ENCODE measurements around the gene ADAMTSL2. TPM values are rescaled to one million over a fixed set of nuclear protein-coding genes. Genes with fewer than 3 reads are reported as not detected.

Gene ADAMTSL2
- total and polyA plus RNA-seq, 5 experiments from 2014 or later, result 0.03 to 0.66 (median 0.29) TPM; not detected in 1

GRCh38 chr9:133580419-133580738 lies 45.9 kb downstream of the ADAMTSL2 start:
- POLR2A ChIA-PET, result no interaction called here
- Mint-ChIP-seq H3K27me3 (peaks cover 27 to 91% (median 40%) of the 10 kb centered on the region in 5 donors), H3K4me1 (peaks cover 10 to 23% (median 19%) of the 10 kb centered on the region in 4 donors), H3K4me3 (no peak overlapping the region), H3K9me3 (no peaks in the 10 kb centered on the region), H3K36me3 (no peaks in the 10 kb centered on the region), H3K27ac (no peak overlapping the region)
- DNase-seq, result no peak
- no peak for ATAC-seq

- H3K36me3 Mint-ChIP-seq, result no peaks in the 10 kb centered on the region
- POLR2A ChIA-PET, result no interaction called here
- DNase-seq (no peak), ATAC-seq (no peak)
- H3K27me3 Mint-ChIP-seq, result peaks cover 28 to 91% (median 41%) of the 10 kb centered on the region in 5 donors
- H3K9me3 Mint-ChIP-seq, result no peaks in the 10 kb centered on the region
- no peak overlapping the region for H3K4me3 Mint-ChIP-seq
- H3K27ac Mint-ChIP-seq, result peak overlapping the region in 1 of 10 donors; percentile 29
- peaks cover 9 to 27% (median 23%) of the 10 kb centered on the region in 4 donors for H3K4me1 Mint-ChIP-seq
Observed at GRCh38 chr9:133581011-133581410, 46.5 kb downstream of the ADAMTSL2 start.

GRCh38 chr9:133581513-133582343 lies 47.2 kb downstream of the ADAMTSL2 start:
- no peaks in the 10 kb centered on the region for H3K36me3 Mint-ChIP-seq
- POLR2A ChIA-PET, result interaction anchor here (0.5 kb wide), 1 partner anchor 929 kb away, joined by 3 read pairs; no protein-coding TSS in a partner anchor
- peak overlapping the region in 1 of 10 donors; percentile 28 for H3K27ac Mint-ChIP-seq
- ATAC-seq (no peak), DNase-seq (no peak)
- H3K4me3 Mint-ChIP-seq, result no peak overlapping the region
- H3K27me3 Mint-ChIP-seq, result peaks cover 28 to 89% (median 36%) of the 10 kb centered on the region in 5 donors
- H3K4me1 Mint-ChIP-seq, result peaks cover 9 to 25% (median 22%) of the 10 kb centered on the region in 4 donors
- no peaks in the 10 kb centered on the region for H3K9me3 Mint-ChIP-seq

- ATAC-seq, result no peak
- H3K27ac Mint-ChIP-seq, result no peak overlapping the region
- H3K27me3 Mint-ChIP-seq, result peaks cover 26 to 80% (median 33%) of the 10 kb centered on the region in 5 donors
- POLR2A ChIA-PET, result no interaction called here
- H3K4me3 Mint-ChIP-seq, result no peak overlapping the region
- no peaks in the 10 kb centered on the region for H3K9me3 Mint-ChIP-seq
- peaks cover 6 to 22% (median 18%) of the 10 kb centered on the region in 4 donors for H3K4me1 Mint-ChIP-seq
- no peak for DNase-seq
- no peaks in the 10 kb centered on the region for H3K36me3 Mint-ChIP-seq
Observed at GRCh38 chr9:133582501-133583045, 48.1 kb downstream of the ADAMTSL2 start.

GRCh38 chr9:133583111-133583510 lies 48.6 kb downstream of the ADAMTSL2 start:
- POLR2A ChIA-PET, result no interaction called here
- peaks cover 0 to 2% (median 0%) of the 10 kb centered on the region in 9 donors for H3K9me3 Mint-ChIP-seq
- H3K36me3 Mint-ChIP-seq, result no peaks in the 10 kb centered on the region
- no peak for DNase-seq
- peaks cover 6 to 22% (median 17%) of the 10 kb centered on the region in 4 donors for H3K4me1 Mint-ChIP-seq
- no peak overlapping the region for H3K27ac Mint-ChIP-seq
- H3K4me3 Mint-ChIP-seq, result no peak overlapping the region
- ATAC-seq, result no peak
- H3K27me3 Mint-ChIP-seq, result peaks cover 25 to 75% (median 32%) of the 10 kb centered on the region in 5 donors

- Mint-ChIP-seq H3K4me3 (no peak overlapping the region), H3K36me3 (no peaks in the 10 kb centered on the region), H3K27ac (no peak overlapping the region), H3K9me3 (peaks cover 0 to 7% (median 0%) of the 10 kb centered on the region in 9 donors), H3K4me1 (peaks cover 6 to 20% (median 17%) of the 10 kb centered on the region in 4 donors), H3K27me3 (peaks cover 22 to 70% (median 28%) of the 10 kb centered on the region in 5 donors)
- DNase-seq, result no peak
- POLR2A ChIA-PET, result no interaction called here
- no peak for ATAC-seq
Observed at GRCh38 chr9:133583586-133583985, 49.1 kb downstream of the ADAMTSL2 start.

- Mint-ChIP-seq H3K9me3 (peaks cover 0 to 10% (median 0%) of the 10 kb centered on the region in 9 donors), H3K27me3 (peaks cover 22 to 65% (median 28%) of the 10 kb centered on the region in 5 donors), H3K36me3 (no peaks in the 10 kb centered on the region), H3K4me3 (no peak overlapping the region), H3K27ac (peak overlapping the region in 3 of 10 donors; percentile 29 to 52 (median 46)), H3K4me1 (peaks cover 6 to 20% (median 17%) of the 10 kb centered on the region in 4 donors)
- POLR2A ChIA-PET, result no interaction called here
- ATAC-seq (no peak), DNase-seq (no peak)
Observed at GRCh38 chr9:133584167-133584558, 49.7 kb downstream of the ADAMTSL2 start.

- Mint-ChIP-seq H3K27me3 (peaks cover 20 to 59% (median 28%) of the 10 kb centered on the region in 5 donors), H3K9me3 (peaks cover 0 to 10% (median 0%) of the 10 kb centered on the region in 9 donors), H3K27ac (peak overlapping the region in 3 of 10 donors; percentile 29 to 52 (median 46)), H3K4me1 (peaks cover 6 to 20% (median 15%) of the 10 kb centered on the region in 4 donors), H3K36me3 (no peaks in the 10 kb centered on the region), H3K4me3 (peak overlapping the region in 2 of 10 donors; percentile 19 to 47)
- POLR2A ChIA-PET, result interaction anchor here (0.8 kb wide), 1 partner anchor 76 kb away, joined by 3 read pairs; no protein-coding TSS in a partner anchor
- peak in 1 of 2 donors; percentile 14 for ATAC-seq
- no peak for DNase-seq
Observed at GRCh38 chr9:133584559-133585476, 50.3 kb downstream of the ADAMTSL2 start.

GRCh38 chr9:133585481-133586351 lies 51.2 kb downstream of the ADAMTSL2 start:
- peaks cover 16 to 50% (median 24%) of the 10 kb centered on the region in 5 donors for H3K27me3 Mint-ChIP-seq
- H3K9me3 Mint-ChIP-seq, result peaks cover 0 to 10% (median 0%) of the 10 kb centered on the region in 9 donors
- H3K27ac Mint-ChIP-seq, result peak overlapping the region in 1 of 10 donors; percentile 67
- DNase-seq (no peak), ATAC-seq (no peak)
- peak overlapping the region in 2 of 10 donors; percentile 21 to 47 for H3K4me3 Mint-ChIP-seq
- peaks cover 8 to 20% (median 13%) of the 10 kb centered on the region in 4 donors for H3K4me1 Mint-ChIP-seq
- POLR2A ChIA-PET, result no interaction called here
- no peaks in the 10 kb centered on the region for H3K36me3 Mint-ChIP-seq

GRCh38 chr9:133587051-133587450 lies 52.5 kb downstream of the ADAMTSL2 start:
- Mint-ChIP-seq H3K4me1 (peaks cover 8 to 20% (median 13%) of the 10 kb centered on the region in 4 donors), H3K27ac (no peak overlapping the region), H3K27me3 (peaks cover 9 to 39% (median 16%) of the 10 kb centered on the region in 5 donors), H3K36me3 (no peaks in the 10 kb centered on the region), H3K9me3 (peaks cover 0 to 10% (median 0%) of the 10 kb centered on the region in 9 donors), H3K4me3 (no peak overlapping the region)
- ATAC-seq (no peak), DNase-seq (no peak)
- POLR2A ChIA-PET, result no interaction called here

GRCh38 chr9:133587466-133587865 lies 53.0 kb downstream of the ADAMTSL2 start:
- POLR2A ChIA-PET, result no interaction called here
- no peak for DNase-seq
- no peak overlapping the region for H3K27ac Mint-ChIP-seq
- H3K4me3 Mint-ChIP-seq, result no peak overlapping the region
- H3K27me3 Mint-ChIP-seq, result peaks cover 8 to 35% (median 15%) of the 10 kb centered on the region in 5 donors
- no peak for ATAC-seq
- H3K4me1 Mint-ChIP-seq, result peaks cover 8 to 20% (median 13%) of the 10 kb centered on the region in 4 donors
- no peaks in the 10 kb centered on the region for H3K36me3 Mint-ChIP-seq
- peaks cover 0 to 10% (median 0%) of the 10 kb centered on the region in 9 donors for H3K9me3 Mint-ChIP-seq
